SJSA1 (cell line): ENCODE data around the gene PNMA8A. TPM values are rescaled to one million over a fixed set of nuclear protein-coding genes. Genes with fewer than 3 reads are reported as not detected.

Source experiments
- DNase-seq, 2 experiments: peaks; one replicate each; pipeline ENCODE4 v3.0.0-alpha.2; 2015 to 2020; ENCODE audit warnings: low spot score in 2 of 2, low read depth in 1 of 2
- H3K27ac ChIP-seq: fragments of 250-450 bp; sonication (Bioruptor Pico); 2 replicates; pipeline ENCODE4 v1.5.1; 2020; ENCODE audit warnings: mild to moderate bottlenecking, moderate library complexity
- H3K27me3 ChIP-seq: fragments of 250-450 bp; sonication (Bioruptor Pico); replicated peaks from 2 replicates; pipeline ENCODE4 v1.5.1; 2020; ENCODE audit warnings: mild to moderate bottlenecking, moderate library complexity
- H3K36me3 ChIP-seq: fragments of 250-450 bp; sonication (Bioruptor Pico); 2 replicates; pipeline ENCODE4 v1.5.1; 2020; ENCODE audit warnings: mild to moderate bottlenecking
- H3K4me1 ChIP-seq: fragments of 250-450 bp; sonication (Bioruptor Pico); replicated peaks from 2 replicates; pipeline ENCODE4 v1.6.1; 2021; ENCODE audit warnings: mild to moderate bottlenecking
- H3K4me3 ChIP-seq: fragments of 250-450 bp; sonication (Bioruptor Pico); 2 replicates; pipeline ENCODE4 v1.5.1; 2020; ENCODE audit warnings: mild to moderate bottlenecking
- H3K9me3 ChIP-seq: fragments of 250-450 bp; sonication (Bioruptor Pico); replicated peaks from 2 replicates; pipeline ENCODE4 v1.5.1; 2020; ENCODE audit warnings: mild to moderate bottlenecking
- total RNA-seq: library from RNA; depleted of rRNA; stranded (reverse); fragments of >200 nt; shearing (Covaris generic); gene quantifications from 2 replicates; pipeline ENCODE4 v1.2.3, GENCODE V29; 2014

Gene PNMA8A
- total RNA-seq, 1 experiment from 2014 or later, result 7.6 TPM

- Histone ChIP-seq H3K27ac (no peak overlapping the region), H3K4me1 (peaks cover 5% of the 10 kb centered on the region; the same call in 1 of the 2 replicates), H3K36me3 (no peaks in the 10 kb centered on the region), H3K9me3 (no peaks in the 10 kb centered on the region), H3K4me3 (no peak overlapping the region), H3K27me3 (peaks cover 5% of the 10 kb centered on the region; the same call in 1 of the 2 replicates)
- DNase-seq, result peak; percentile 72 to 73
Measured at GRCh38 chr19:46487802-46488445, 16.6 kb upstream of the PNMA8A start.

DNA sequence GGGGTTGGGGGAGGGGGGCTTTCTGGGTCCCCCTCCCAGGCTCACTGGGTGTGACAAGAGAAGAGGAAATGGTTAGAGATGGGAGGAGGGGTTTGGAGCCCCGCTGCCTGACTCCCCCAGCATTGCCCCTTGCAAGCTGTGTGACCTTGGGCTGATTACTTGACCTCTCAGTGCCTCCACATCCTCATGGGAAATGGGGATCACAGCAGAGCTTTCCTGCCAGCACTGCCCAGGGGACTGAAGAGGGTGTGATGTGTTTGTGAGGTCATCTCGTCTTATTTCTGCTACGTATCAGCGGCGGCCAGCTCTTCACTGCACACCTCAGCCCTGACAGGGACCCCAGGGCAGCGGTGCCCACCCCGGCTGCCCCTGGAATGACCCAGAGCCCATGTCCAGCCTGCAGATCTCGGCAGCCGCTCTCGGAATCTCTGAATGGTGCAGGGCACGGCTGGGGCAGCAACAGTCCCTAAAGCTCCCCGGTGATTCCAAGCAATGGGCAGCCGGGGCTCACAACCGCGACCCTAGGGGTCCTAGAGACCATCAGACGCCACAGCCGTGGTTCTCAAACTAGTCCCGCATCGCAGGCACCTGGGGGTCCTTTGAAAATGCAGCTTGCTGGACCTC, 15.9 kb upstream of the PNMA8A start:
- no peak overlapping the region for H3K4me3 ChIP-seq
- H3K27ac ChIP-seq, result no peak overlapping the region
- peaks cover 5% of the 10 kb centered on the region; the same call in 1 of the 2 replicates for H3K27me3 ChIP-seq
- H3K9me3 ChIP-seq, result no peaks in the 10 kb centered on the region
- H3K4me1 ChIP-seq, result peaks cover 5% of the 10 kb centered on the region
- no peaks in the 10 kb centered on the region for H3K36me3 ChIP-seq
- no peak for DNase-seq

DNA sequence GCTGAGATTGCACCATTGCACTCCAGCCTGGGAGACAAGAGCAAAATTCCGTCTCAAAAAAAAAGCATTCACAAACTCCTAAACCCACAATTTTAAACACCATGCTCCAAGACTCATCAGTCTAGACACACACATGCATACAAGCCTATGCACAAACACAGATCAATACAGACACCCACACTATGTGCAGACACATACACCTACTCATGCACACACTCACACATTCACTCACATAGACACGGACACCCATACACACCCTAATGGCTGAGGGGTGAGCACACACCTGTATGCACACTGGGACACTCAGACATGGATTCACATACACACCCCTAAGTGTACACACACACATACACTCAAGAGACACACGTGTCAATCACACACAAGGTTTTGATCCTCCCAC, 15.0 kb upstream of the PNMA8A start:
- Histone ChIP-seq H3K27me3 (no peaks in the 10 kb centered on the region; the same call in 1 of the 2 replicates), H3K36me3 (no peaks in the 10 kb centered on the region), H3K4me3 (no peak overlapping the region), H3K27ac (no peak overlapping the region), H3K9me3 (no peaks in the 10 kb centered on the region), H3K4me1 (peaks cover 5% of the 10 kb centered on the region)
- no peak for DNase-seq

DNA sequence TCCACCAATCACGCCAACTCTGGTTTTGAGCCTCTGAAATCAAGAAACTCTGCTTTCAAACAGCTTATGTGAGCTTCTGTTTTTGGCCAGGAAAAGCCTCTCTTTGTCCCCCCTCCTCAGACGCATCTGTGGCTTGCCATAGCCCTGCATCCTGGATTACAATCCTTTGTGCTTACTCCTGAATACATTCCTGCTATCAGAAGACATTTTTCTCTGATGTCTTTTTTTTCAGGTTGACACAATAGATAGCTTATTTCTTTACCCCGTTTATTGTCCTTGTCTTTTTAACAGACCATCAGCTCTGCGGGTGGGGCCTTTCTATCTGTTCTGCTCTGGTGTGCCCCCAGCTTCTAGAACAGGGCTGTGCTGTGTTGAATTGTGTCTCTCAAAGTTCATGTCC, 13.3 kb upstream of the PNMA8A start:
- no peak overlapping the region for H3K4me3 ChIP-seq
- H3K4me1 ChIP-seq, result peaks cover 5% of the 10 kb centered on the region
- no peaks in the 10 kb centered on the region for H3K36me3 ChIP-seq
- H3K27ac ChIP-seq, result no peak overlapping the region
- DNase-seq, result no peak
- H3K9me3 ChIP-seq, result no peaks in the 10 kb centered on the region
- no peaks in the 10 kb centered on the region for H3K27me3 ChIP-seq

DNA sequence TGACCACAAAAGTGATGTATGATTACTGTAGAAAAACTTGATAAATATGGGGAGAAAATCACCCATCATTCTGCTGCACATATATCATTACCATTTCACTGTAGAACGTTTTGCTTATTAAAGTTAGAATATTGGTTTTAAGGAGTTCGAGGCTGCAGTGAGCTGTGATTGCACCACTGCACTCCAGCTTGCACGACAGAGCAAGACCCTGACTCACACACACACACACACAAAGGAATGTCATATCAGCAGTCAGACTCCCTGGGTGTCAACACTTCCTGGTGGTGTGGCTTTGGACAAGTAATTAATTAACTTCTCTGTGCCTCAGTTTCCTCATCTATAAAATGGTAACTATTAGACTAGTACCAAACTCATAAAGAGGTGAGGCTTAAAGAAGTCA, 11.3 kb upstream of the PNMA8A start:
- Histone ChIP-seq H3K9me3 (no peaks in the 10 kb centered on the region), H3K4me1 (peaks cover 4% of the 10 kb centered on the region), H3K27ac (no peak overlapping the region), H3K4me3 (no peak overlapping the region), H3K27me3 (no peaks in the 10 kb centered on the region), H3K36me3 (no peaks in the 10 kb centered on the region)
- DNase-seq, result no peak

- H3K27ac ChIP-seq, result no peak overlapping the region
- no peaks in the 10 kb centered on the region for H3K9me3 ChIP-seq
- H3K4me3 ChIP-seq, result no peak overlapping the region
- no peaks in the 10 kb centered on the region for H3K27me3 ChIP-seq
- no peak for DNase-seq
- H3K36me3 ChIP-seq, result no peaks in the 10 kb centered on the region
- H3K4me1 ChIP-seq, result no peaks in the 10 kb centered on the region; the same call in 1 of the 2 replicates
Measured at GRCh38 chr19:46481947-46482346, 10.6 kb upstream of the PNMA8A start.

- H3K4me1 ChIP-seq, result peaks cover under 1% of the 10 kb centered on the region; the same call in 1 of the 2 replicates
- no peaks in the 10 kb centered on the region for H3K27me3 ChIP-seq
- H3K27ac ChIP-seq, result no peak overlapping the region
- H3K36me3 ChIP-seq, result no peaks in the 10 kb centered on the region
- no peaks in the 10 kb centered on the region for H3K9me3 ChIP-seq
- H3K4me3 ChIP-seq, result no peak overlapping the region
- no peak for DNase-seq
Measured at GRCh38 chr19:46481223-46481848, 10.0 kb upstream of the PNMA8A start.

DNA sequence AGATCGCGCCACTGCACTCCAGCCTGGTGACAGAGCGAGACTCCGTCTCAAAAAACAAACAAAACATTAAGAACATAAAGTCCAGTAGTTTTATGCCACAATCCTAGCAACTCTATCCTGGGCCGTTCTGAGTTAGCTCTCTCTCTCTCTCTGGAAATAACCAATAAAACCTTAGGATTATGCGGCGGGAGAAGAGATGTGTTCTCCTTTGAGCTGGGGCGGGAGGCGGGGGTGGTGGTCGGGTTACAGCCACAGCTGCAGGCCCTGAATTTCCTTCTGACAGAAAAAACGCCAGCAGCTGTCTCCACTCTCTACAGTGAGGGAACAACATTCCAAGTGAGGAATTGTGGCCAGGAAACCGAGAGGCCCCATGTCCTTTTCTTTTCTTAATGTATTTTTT, 9.1 kb upstream of the PNMA8A start:
- Histone ChIP-seq H3K27me3 (no peaks in the 10 kb centered on the region), H3K9me3 (no peaks in the 10 kb centered on the region), H3K4me1 (peaks cover 4% of the 10 kb centered on the region; the same call in 1 of the 2 replicates), H3K4me3 (no peak overlapping the region), H3K36me3 (no peaks in the 10 kb centered on the region), H3K27ac (no peak overlapping the region)
- DNase-seq, result no peak

- no peak for DNase-seq
- Histone ChIP-seq H3K36me3 (no peaks in the 10 kb centered on the region), H3K4me3 (no peak overlapping the region), H3K4me1 (peaks cover 4% of the 10 kb centered on the region; the same call in 1 of the 2 replicates), H3K9me3 (no peaks in the 10 kb centered on the region), H3K27me3 (no peaks in the 10 kb centered on the region), H3K27ac (no peak overlapping the region)
Measured at GRCh38 chr19:46478356-46478986, 7.1 kb upstream of the PNMA8A start.

- no peak overlapping the region for H3K4me3 ChIP-seq
- DNase-seq, result no peak
Measured at GRCh38 chr19:46475986-46476385, 4.6 kb upstream of the PNMA8A start.

GRCh38 chr19:46474211-46474610, 2.8 kb upstream of the PNMA8A start:
- H3K4me1 ChIP-seq, result peaks cover 16% of the 10 kb centered on the region
- H3K27ac ChIP-seq, result no peak overlapping the region
- no peak for DNase-seq
- no peak overlapping the region for H3K4me3 ChIP-seq
- H3K36me3 ChIP-seq, result no peaks in the 10 kb centered on the region
- no peaks in the 10 kb centered on the region for H3K27me3 ChIP-seq
- no peaks in the 10 kb centered on the region for H3K9me3 ChIP-seq

More at GRCh38 chr19:46475986-46476385, 4.6 kb upstream of the PNMA8A start:
- H3K27ac ChIP-seq, result no peak overlapping the region
- H3K36me3 ChIP-seq, result no peaks in the 10 kb centered on the region
- H3K27me3 ChIP-seq, result no peaks in the 10 kb centered on the region
- H3K9me3 ChIP-seq, result no peaks in the 10 kb centered on the region
- H3K4me1 ChIP-seq, result peaks cover 12% of the 10 kb centered on the region

GRCh38 chr19:46472592-46472991, 1.2 kb upstream of the PNMA8A start:
- Histone ChIP-seq H3K4me1 (peaks cover 17% of the 10 kb centered on the region), H3K4me3 (no peak overlapping the region), H3K27ac (no peak overlapping the region), H3K36me3 (no peaks in the 10 kb centered on the region), H3K9me3 (no peaks in the 10 kb centered on the region), H3K27me3 (no peaks in the 10 kb centered on the region)
- no peak for DNase-seq

- Histone ChIP-seq H3K27me3 (no peaks in the 10 kb centered on the region), H3K4me3 (peak overlapping the region; percentile 41; the same call in 1 of the 2 replicates), H3K9me3 (no peaks in the 10 kb centered on the region), H3K4me1 (peaks cover 23% of the 10 kb centered on the region), H3K36me3 (no peaks in the 10 kb centered on the region), H3K27ac (peak overlapping the region; percentile 43; the same call in 1 of the 2 replicates)
- DNase-seq, result no peak
Measured at GRCh38 chr19:46471811-46472543, 614 bp upstream of the PNMA8A start.
